ENCODE measurements around the gene LYG1. TPM values are rescaled to one million over a fixed set of nuclear protein-coding genes. Genes with fewer than 3 reads are reported as not detected.
A peak's percentile ranks its signal among the peaks of the same experiment; 100 is the strongest.
"Not testable (repeated sequence)": the region's sequence is repeated elsewhere in the genome, so short reads cannot be mapped to it uniquely, and the experiment has no call there.

LYG1 gene
- total RNA-seq, 1 experiment from 2014 or later = 0.23 TPM

- TF ChIP-seq CTCF (IDR thresholded peaks at IDR 0.05) (no peak), TCF7L2 (IDR thresholded peaks at IDR 0.05; ENCODE audit: low read depth, low read length) (peak; percentile 34; the same call in 1 of the 2 replicates), SIN3A (IDR thresholded peaks at IDR 0.05; ENCODE audit: borderline replicate concordance, insufficient read depth, low read depth, low read length) (no peak), POLR2AphosphoS5 (IDR thresholded peaks at IDR 0.05; ENCODE audit: low read depth, low read length) (peak; percentile 96)
- TF ChIP-seq, protein P1, sequence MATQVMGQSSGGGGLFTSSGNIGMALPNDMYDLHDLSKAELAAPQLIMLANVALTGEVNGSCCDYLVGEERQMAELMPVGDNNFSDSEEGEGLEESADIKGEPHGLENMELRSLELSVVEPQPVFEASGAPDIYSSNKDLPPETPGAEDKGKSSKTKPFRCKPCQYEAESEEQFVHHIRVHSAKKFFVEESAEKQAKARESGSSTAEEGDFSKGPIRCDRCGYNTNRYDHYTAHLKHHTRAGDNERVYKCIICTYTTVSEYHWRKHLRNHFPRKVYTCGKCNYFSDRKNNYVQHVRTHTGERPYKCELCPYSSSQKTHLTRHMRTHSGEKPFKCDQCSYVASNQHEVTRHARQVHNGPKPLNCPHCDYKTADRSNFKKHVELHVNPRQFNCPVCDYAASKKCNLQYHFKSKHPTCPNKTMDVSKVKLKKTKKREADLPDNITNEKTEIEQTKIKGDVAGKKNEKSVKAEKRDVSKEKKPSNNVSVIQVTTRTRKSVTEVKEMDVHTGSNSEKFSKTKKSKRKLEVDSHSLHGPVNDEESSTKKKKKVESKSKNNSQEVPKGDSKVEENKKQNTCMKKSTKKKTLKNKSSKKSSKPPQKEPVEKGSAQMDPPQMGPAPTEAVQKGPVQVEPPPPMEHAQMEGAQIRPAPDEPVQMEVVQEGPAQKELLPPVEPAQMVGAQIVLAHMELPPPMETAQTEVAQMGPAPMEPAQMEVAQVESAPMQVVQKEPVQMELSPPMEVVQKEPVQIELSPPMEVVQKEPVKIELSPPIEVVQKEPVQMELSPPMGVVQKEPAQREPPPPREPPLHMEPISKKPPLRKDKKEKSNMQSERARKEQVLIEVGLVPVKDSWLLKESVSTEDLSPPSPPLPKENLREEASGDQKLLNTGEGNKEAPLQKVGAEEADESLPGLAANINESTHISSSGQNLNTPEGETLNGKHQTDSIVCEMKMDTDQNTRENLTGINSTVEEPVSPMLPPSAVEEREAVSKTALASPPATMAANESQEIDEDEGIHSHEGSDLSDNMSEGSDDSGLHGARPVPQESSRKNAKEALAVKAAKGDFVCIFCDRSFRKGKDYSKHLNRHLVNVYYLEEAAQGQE (IDR thresholded peaks at IDR 0.05; ENCODE audit: insufficient read depth in 1 of 2, low read depth in 2 of 2, low read length in 1 of 2) = no peak
- H3K27ac ChIP-seq (ENCODE audit: low read length) = peak within 1 kb of the TSS; percentile 94
- DNase-seq (ENCODE audit: low read depth, low spot score) (peak; percentile 95), ATAC-seq (peak; percentile 93)
- H3K27me3 ChIP-seq (ENCODE audit: control insufficient read depth, insufficient read depth, low read length) = no peaks in the 10 kb centered on the region
- in situ Hi-C loops (cut with HindIII; ENCODE audit: low pct_unique_long_range_greater_than_20kb, low sequenced_read_pairs) (no loop called here), intact Hi-C loops (cut with micrococcal nuclease; ENCODE audit: unreplicated experiment) (loop anchor here (5.0 kb wide), 1 partner anchor 154 kb away; the partner anchor contains the start of genes MITD1 and MRPL30)
- ChIA-PET POLR2A (interaction anchor here (0.5 to 0.6 kb wide), 2 partner anchors 10 to 11 kb away, joined by 3 to 5 read pairs; no protein-coding TSS in a partner anchor), CTCF (interaction anchor here (0.6 kb wide), 1 partner anchor 9 kb away, joined by 3 read pairs; no protein-coding TSS in a partner anchor)
- H3K4me3 ChIP-seq (ENCODE audit: low read depth in 2 of 2, low read length in 2 of 2) = peak within 1 kb of the TSS; percentile 89 to 96
- H3K36me3 ChIP-seq (ENCODE audit: control insufficient read depth, insufficient read depth, low read length) = peaks cover 12% of the 10 kb centered on the region
- H3K4me1 ChIP-seq (ENCODE audit: control insufficient read depth, insufficient read depth, low read length) = peaks cover 32% of the 10 kb centered on the region; the same call in 1 of the 2 replicates
- no peaks in the 10 kb centered on the region for H3K9me3 ChIP-seq (ENCODE audit: control insufficient read depth, insufficient read depth, low read depth, low read length)
- no TSS peak for BruUV-seq (replicated peaks)
Observed at GRCh38 chr2:99335911-99336803, 35.2 kb upstream of the LYG1 start, which contains the start of gene TXNDC9. Gene TXNDC9, minus strand, starts transcription at chr2:99336333. Its CDS starts 3,123 bp downstream, at chr2:99333210.

- H3K27me3 ChIP-seq (ENCODE audit: control insufficient read depth, insufficient read depth, low read length) = no peaks in the 10 kb centered on the region
- intact Hi-C loops (cut with micrococcal nuclease; ENCODE audit: unreplicated experiment) (no loop called here), in situ Hi-C loops (cut with HindIII; ENCODE audit: low pct_unique_long_range_greater_than_20kb, low sequenced_read_pairs) (no loop called here)
- no peaks in the 10 kb centered on the region for H3K4me1 ChIP-seq (ENCODE audit: control insufficient read depth, insufficient read depth, low read length)
- DNase-seq (ENCODE audit: low read depth, low spot score) (no peak), ATAC-seq (no peak)
- no peak overlapping the region for H3K4me3 ChIP-seq (ENCODE audit: low read depth in 2 of 2, low read length in 2 of 2)
- TF ChIP-seq CTCF (IDR thresholded peaks at IDR 0.05) (no peak), SIN3A (IDR thresholded peaks at IDR 0.05; ENCODE audit: borderline replicate concordance, insufficient read depth, low read depth, low read length) (no peak), TCF7L2 (IDR thresholded peaks at IDR 0.05; ENCODE audit: low read depth, low read length) (no peak), POLR2AphosphoS5 (IDR thresholded peaks at IDR 0.05; ENCODE audit: low read depth, low read length) (no peak)
- TF ChIP-seq, protein P1 (IDR thresholded peaks at IDR 0.05; ENCODE audit: insufficient read depth in 1 of 2, low read depth in 2 of 2, low read length in 1 of 2) = no peak
- CTCF ChIA-PET = no interaction called here
- BruUV-seq (replicated peaks) = no TSS peak
- POLR2A ChIA-PET = no interaction called here
- no peaks in the 10 kb centered on the region for H3K9me3 ChIP-seq (ENCODE audit: control insufficient read depth, insufficient read depth, low read depth, low read length)
- H3K27ac ChIP-seq (ENCODE audit: low read length) = no peak overlapping the region
- H3K36me3 ChIP-seq (ENCODE audit: control insufficient read depth, insufficient read depth, low read length) = peaks cover 40% of the 10 kb centered on the region
Observed at GRCh38 chr2:99325384-99325783, 24.4 kb upstream of the LYG1 start.

GRCh38 chr2:99317873-99318200 lies 16.8 kb upstream of the LYG1 start:
- DNase-seq (ENCODE audit: low read depth, low spot score); ATAC-seq; H3K4me3 ChIP-seq (ENCODE audit: low read depth in 2 of 2, low read length in 2 of 2); H3K27ac ChIP-seq (ENCODE audit: low read length); in situ Hi-C loops (cut with HindIII; ENCODE audit: low pct_unique_long_range_greater_than_20kb, low sequenced_read_pairs); CTCF ChIA-PET; H3K9me3 ChIP-seq (ENCODE audit: control insufficient read depth, insufficient read depth, low read depth, low read length); POLR2A ChIA-PET; H3K4me1 ChIP-seq (ENCODE audit: control insufficient read depth, insufficient read depth, low read length); intact Hi-C loops (cut with micrococcal nuclease; ENCODE audit: unreplicated experiment); H3K27me3 ChIP-seq (ENCODE audit: control insufficient read depth, insufficient read depth, low read length); BruUV-seq (replicated peaks): not testable (repeated sequence)
- peaks cover 34% of the 10 kb centered on the region for H3K36me3 ChIP-seq (ENCODE audit: control insufficient read depth, insufficient read depth, low read length)

Data from Panc1 (cell line).